IPS-18a (cell line): ENCODE measurements around the gene RHOV.

ENCODE experiments used
- H3K27ac ChIP-seq: one replicate; pipeline ENCODE4 v1.5.1; 2013; ENCODE audit warnings: low read length
- H3K27me3 ChIP-seq: one replicate; pipeline ENCODE4 v1.6.1; 2013; ENCODE audit warnings: mild to moderate bottlenecking, low read length; ENCODE audit not compliant: control insufficient read depth, insufficient read depth
- H3K36me3 ChIP-seq: one replicate; pipeline ENCODE4 v1.6.1; 2013; ENCODE audit warnings: low read depth, low read length; ENCODE audit not compliant: control insufficient read depth
- H3K4me1 ChIP-seq: one replicate; pipeline ENCODE4 v1.6.1; 2013; ENCODE audit warnings: low read depth, low read length; ENCODE audit not compliant: control insufficient read depth
- H3K4me3 ChIP-seq: one replicate; pipeline ENCODE4 v1.5.1; 2013; ENCODE audit warnings: low read length
- H3K9ac ChIP-seq: one replicate; pipeline ENCODE4 v1.6.1; 2013; ENCODE audit warnings: mild to moderate bottlenecking, low read length, moderate library complexity
- H3K9me3 ChIP-seq: one replicate; pipeline ENCODE4 v1.6.1; 2013; ENCODE audit warnings: low read depth, low read length; ENCODE audit not compliant: control insufficient read depth

Gene RHOV

DNA sequence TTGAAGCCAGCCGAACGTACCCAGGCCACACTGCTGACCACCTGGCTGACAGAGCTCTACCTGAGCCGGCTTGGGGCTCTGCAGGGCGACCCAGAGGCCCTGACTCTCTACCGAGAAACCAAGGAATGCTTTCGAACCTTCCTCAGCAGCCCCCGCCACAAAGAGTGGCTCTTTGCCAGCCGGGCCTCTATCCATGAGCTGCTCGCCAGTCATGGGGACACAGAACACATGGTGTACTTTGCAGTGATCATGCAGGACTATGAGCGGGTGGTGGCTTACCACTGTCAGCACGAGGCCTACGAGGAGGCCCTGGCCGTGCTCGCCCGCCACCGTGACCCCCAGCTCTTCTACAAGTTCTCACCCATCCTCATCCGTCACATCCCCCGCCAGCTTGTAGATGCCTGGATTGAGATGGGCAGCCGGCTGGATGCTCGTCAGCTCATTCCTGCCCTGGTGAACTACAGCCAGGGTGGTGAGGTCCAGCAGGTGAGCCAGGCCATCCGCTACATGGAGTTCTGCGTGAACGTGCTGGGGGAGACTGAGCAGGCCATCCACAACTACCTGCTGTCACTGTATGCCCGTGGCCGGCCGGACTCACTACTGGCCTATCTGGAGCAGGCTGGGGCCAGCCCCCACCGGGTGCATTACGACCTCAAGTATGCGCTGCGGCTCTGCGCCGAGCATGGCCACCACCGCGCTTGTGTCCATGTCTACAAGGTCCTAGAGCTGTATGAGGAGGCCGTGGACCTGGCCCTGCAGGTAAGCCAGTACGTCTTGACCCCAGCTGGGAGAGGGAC is 26.4 kb upstream of the RHOV start:
- H3K4me3 ChIP-seq = no peak overlapping the region
- H3K9ac ChIP-seq = no peak overlapping the region
- no peaks in the 10 kb centered on the region for H3K9me3 ChIP-seq
- no peak overlapping the region for H3K27ac ChIP-seq
- no peaks in the 10 kb centered on the region for H3K27me3 ChIP-seq
- peaks cover 52% of the 10 kb centered on the region for H3K36me3 ChIP-seq
- no peaks in the 10 kb centered on the region for H3K4me1 ChIP-seq

DNA sequence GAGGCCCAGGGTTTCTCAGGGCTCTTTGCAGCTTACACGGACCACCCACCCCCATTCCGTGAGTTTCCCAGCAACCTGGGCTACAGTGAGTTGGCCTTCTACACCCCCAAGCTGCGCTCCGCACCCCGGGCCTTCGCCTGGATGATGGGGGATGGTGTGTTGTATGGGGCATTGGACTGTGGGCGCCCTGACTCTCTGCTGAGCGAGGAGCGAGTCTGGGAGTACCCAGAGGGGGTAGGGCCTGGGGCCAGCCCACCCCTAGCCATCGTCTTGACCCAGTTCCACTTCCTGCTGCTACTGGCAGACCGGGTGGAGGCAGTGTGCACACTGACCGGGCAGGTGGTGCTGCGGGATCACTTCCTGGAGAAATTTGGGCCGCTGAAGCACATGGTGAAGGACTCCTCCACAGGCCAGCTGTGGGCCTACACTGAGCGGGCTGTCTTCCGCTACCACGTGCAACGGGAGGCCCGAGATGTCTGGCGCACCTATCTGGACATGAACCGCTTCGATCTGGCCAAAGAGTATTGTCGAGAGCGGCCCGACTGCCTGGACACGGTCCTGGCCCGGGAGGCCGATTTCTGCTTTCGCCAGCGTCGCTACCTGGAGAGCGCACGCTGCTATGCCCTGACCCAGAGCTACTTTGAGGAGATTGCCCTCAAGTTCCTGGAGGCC is 25.6 kb upstream of the RHOV start:
- Histone ChIP-seq H3K4me1 (no peaks in the 10 kb centered on the region), H3K9ac (no peak overlapping the region), H3K9me3 (no peaks in the 10 kb centered on the region), H3K27ac (no peak overlapping the region), H3K4me3 (no peak overlapping the region), H3K27me3 (no peaks in the 10 kb centered on the region), H3K36me3 (peaks cover 49% of the 10 kb centered on the region)

DNA sequence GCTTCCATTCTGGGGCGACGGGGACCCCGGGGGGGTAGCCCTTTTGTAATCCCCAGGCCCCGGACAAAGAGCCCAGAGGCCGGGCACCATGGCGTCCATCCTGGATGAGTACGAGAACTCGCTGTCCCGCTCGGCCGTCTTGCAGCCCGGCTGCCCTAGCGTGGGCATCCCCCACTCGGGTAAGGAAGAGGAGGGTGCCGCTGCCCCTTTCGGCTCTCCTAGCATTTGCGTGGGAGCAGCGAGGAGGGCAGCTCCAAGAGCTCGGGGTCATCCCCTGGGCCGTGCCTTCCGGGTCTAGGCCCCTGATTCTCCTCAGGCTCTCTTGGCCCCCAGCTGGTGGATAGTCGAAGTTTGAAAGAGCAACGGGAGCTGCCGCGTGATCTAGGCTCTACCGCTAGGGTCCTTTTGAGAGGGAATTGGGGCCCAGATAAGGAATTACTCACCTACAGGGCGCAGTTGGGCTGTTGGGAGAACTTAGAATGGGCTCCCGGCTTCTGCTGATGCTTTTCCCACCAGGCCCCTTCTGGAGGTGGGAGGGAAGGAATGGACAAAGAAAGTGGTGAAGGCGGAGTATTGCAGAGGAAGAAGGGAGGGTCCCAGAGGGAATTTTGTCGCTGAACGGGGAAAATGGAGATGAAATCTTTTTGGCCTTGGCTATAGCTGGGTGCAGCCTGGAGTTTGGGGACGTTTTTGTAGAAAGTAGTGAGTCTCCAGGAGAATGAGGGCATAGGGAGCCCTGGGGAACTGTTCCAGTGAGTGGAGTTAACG is 20.8 kb upstream of the RHOV start:
- Histone ChIP-seq H3K27me3 (peaks cover 18% of the 10 kb centered on the region), H3K27ac (peak overlapping the region; percentile 51), H3K36me3 (peaks cover 20% of the 10 kb centered on the region), H3K9me3 (no peaks in the 10 kb centered on the region), H3K4me3 (peak overlapping the region; percentile 91), H3K4me1 (no peaks in the 10 kb centered on the region), H3K9ac (peak overlapping the region; percentile 93)

DNA sequence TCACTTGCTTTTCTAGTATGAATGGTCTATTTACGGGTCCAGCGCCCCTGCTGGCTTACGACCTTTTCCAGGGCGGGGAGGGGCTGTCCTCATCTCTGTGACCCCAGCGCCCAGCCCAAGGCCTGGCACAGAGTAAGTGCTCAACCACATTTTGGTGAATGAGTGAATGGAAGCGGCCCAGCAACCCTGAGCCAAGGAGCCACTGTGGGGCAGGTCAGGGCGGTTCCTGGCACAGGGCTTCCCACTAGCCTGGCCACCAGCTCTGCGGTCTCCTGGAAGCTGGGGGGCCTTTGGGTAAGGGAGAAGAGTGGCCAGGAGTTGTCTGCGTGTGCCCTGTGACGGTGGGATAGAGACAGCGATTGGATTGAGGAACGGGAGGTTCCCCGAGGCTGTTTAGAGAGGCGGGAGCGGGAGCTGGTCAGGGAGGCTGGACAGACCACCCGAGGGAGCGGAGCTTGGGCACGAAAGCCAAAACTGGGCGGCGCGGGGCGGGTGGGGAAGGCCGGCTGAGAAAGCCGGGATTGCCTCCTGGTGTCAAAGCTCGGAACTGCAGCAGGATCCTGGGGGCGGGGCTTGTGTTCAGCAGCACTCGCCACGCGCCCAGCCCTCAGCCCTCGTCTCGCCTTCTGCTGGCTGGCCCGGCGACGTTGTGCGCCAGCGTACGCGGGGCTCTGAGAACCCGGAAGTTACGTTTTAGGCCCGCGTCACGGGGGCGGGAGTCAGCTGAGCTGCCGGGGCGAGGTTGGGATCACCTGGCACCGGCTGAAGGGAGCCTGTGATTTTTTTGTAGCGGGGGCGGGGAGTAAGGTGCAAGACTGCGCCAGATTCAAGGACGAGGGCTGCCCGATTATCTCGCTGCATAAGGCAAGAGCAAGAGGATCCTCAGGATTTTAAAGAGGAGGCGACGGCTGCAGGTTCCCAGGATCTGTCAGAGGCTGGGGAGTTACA is 20.0 kb upstream of the RHOV start, which contains the start of gene VPS18:
Gene VPS18, plus strand, starts transcription at position 718 of the 948 bp plus-strand sequence. CDS start 319 bp downstream, outside the sequence.
- H3K9ac ChIP-seq = peak within 1 kb of the TSS; percentile 93
- peaks cover 13% of the 10 kb centered on the region for H3K36me3 ChIP-seq
- peak within 1 kb of the TSS; percentile 91 for H3K4me3 ChIP-seq
- peaks cover 18% of the 10 kb centered on the region for H3K27me3 ChIP-seq
- no peaks in the 10 kb centered on the region for H3K4me1 ChIP-seq
- H3K27ac ChIP-seq = peak within 1 kb of the TSS; percentile 51
- H3K9me3 ChIP-seq = no peaks in the 10 kb centered on the region

DNA sequence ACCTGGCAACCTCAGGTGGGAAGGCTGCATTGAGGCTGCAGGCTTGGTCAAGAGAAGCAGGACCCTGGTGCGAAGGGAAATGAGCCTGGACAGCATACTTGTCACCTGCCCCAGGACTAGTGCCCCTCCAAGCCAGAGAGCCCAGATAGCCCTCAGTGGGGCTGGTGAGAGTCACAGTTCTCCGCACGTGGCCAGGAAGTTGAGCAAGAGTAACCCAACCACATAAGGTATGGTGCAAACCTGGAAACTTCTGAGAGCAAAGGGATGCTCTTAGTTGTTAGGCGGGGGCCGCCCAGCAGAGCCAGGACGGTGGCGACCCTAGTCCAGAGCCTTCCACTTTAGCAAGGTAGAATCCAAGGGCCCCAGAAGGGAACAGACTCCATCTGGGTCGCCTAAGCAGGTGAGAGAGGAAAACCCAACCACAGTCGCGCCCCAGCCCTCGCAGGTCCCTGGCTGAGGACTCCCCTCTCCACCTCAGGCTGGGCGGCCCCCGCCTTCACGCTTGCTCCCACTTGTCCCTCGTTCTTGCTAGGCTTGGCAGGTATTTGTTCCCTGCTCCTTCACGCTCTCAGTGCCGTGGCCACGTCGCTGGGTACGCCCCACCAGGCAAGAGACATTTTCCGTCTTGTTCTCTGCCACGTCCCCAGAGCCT is 19.1 kb upstream of the RHOV start:
- H3K4me1 ChIP-seq = no peaks in the 10 kb centered on the region
- H3K4me3 ChIP-seq = peak overlapping the region; percentile 91
- no peak overlapping the region for H3K9ac ChIP-seq

DNA sequence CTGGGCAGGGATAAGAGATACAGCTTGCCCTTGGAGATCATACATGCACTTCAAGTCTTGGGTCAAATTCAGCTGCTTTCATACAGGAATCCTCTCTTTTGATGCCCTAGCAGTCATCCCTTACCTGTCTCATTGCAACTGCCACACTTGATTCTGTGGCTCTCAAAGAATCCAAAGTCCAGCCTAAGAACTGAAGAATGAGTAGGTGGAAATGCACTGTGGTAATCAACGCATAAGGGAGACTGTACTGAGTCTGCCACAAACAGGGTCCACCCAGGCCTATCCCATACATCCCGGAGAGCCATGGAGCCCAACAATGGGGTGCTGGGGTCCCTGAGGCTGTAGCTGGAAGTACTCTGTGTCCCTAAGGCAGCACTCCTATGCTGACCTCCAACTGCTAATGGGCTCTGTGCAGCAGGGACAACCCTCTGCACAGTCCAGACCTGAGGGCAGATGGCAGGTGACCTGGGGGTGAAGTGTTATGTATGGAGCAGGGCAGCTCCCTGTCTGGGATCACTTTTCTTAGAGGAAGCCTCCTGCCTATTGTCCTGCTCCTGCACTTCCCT is 18.5 kb upstream of the RHOV start:
- H3K27me3 ChIP-seq = peaks cover 18% of the 10 kb centered on the region
- H3K4me3 ChIP-seq = no peak overlapping the region
- no peaks in the 10 kb centered on the region for H3K9me3 ChIP-seq
- no peak overlapping the region for H3K27ac ChIP-seq
- H3K9ac ChIP-seq = no peak overlapping the region
- peaks cover 5% of the 10 kb centered on the region for H3K36me3 ChIP-seq
- H3K4me1 ChIP-seq = no peaks in the 10 kb centered on the region

More for the DNA sequence above, 19.1 kb upstream of the RHOV start:
- Histone ChIP-seq H3K9me3 (no peaks in the 10 kb centered on the region), H3K36me3 (peaks cover 5% of the 10 kb centered on the region), H3K27ac (no peak overlapping the region), H3K27me3 (peaks cover 18% of the 10 kb centered on the region)

DNA sequence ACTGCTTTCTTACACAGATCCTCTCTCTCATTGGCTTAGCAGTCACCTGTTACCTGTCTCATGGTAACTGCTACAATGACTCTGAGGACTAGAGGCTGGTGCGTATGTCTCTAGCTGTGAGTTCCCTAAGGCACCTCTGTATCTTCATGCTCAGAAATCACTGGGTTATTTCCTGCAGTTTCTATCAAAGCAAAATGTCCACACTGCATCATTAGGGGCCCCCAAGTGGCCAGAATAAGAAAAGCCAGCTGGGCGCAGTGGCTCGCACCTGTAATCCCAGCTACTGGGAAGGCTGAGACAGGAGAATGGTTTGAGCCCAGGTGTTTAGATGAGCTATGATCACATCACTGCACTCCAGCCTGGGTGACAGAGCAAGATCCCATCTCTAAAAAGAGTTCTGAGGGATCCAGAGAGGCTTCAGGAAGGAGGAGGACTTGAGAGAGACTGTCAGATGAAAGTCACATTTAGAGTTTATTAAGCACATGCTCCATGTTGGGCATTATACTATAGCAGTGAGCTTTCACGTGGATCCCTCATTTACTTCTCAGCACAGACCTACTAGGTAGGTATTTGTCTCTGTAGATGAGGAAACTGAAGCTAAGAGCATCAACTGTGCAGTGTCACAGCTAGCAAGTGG is 17.9 kb upstream of the RHOV start:
- H3K27ac ChIP-seq = no peak overlapping the region
- H3K4me3 ChIP-seq = no peak overlapping the region
- H3K4me1 ChIP-seq = no peaks in the 10 kb centered on the region
- H3K27me3 ChIP-seq = peaks cover 18% of the 10 kb centered on the region
- H3K9me3 ChIP-seq = no peaks in the 10 kb centered on the region
- peaks cover 5% of the 10 kb centered on the region for H3K36me3 ChIP-seq
- H3K9ac ChIP-seq = no peak overlapping the region

DNA sequence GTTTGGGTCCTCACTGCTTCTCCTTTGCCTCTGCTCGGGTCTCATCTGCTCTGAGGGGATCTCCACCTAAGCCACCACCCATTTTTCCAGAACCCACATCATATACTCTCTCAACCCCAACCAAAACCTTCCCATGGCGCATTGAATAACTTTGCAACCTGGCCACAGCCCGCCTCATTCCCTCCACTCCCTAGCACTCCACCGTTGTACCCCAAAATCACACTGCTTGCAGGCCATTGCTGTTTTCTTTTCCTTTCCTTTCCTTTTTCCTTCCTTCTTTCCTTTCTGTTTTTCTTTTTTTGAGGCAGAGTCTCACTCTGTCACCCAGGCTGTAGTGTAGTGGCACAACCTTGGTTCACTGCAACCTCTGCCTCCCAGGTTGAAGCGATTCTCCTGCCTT is 17.1 kb upstream of the RHOV start:
- no peak overlapping the region for H3K4me3 ChIP-seq
- peaks cover 18% of the 10 kb centered on the region for H3K27me3 ChIP-seq
- H3K9ac ChIP-seq = no peak overlapping the region
- no peaks in the 10 kb centered on the region for H3K4me1 ChIP-seq
- H3K27ac ChIP-seq = no peak overlapping the region
- peaks cover 4% of the 10 kb centered on the region for H3K36me3 ChIP-seq
- H3K9me3 ChIP-seq = no peaks in the 10 kb centered on the region

DNA sequence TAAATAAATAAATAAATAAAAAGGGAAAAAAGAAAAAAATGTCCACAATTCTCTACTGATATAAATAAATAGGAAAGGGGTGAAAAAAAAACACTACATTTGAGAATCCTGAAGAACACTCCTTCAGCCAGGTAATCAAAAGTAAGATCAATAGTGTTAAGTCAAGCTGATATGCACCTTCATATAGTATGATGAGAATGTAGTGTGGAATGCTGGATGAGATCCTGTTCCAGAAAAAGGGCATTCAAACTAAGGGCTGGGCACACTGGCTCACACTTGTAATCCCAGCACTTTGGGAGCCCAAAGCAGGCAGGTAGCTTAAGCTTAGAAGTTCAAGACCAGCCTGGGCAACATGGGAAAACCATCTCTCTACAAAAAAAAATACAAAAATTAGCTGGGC is 15.1 kb upstream of the RHOV start:
- H3K9me3 ChIP-seq = no peaks in the 10 kb centered on the region
- no peak overlapping the region for H3K4me3 ChIP-seq
- H3K9ac ChIP-seq = no peak overlapping the region
- H3K27ac ChIP-seq = no peak overlapping the region
- peaks cover 18% of the 10 kb centered on the region for H3K27me3 ChIP-seq
- no peaks in the 10 kb centered on the region for H3K36me3 ChIP-seq
- H3K4me1 ChIP-seq = no peaks in the 10 kb centered on the region

DNA sequence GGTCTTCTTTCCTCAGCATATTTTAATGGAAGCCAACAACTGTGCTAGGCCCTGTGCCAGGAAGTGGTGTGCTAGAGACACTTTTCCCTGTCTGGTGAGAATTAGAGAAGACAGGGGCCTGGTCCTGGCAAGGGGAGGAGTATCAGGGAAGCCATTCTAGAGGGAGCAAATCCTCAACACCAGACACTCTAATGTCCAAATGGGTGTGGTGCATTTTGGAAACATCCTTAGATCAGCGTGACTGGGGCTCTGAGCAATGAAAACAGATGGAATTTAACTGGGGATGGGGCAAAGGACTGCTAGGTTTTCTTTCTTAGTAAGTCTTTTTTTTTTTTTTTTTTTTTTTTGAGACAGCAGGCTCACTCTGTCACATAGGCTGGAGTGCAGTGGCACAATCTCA is 12.6 kb upstream of the RHOV start:
- no peaks in the 10 kb centered on the region for H3K36me3 ChIP-seq
- H3K27me3 ChIP-seq = no peaks in the 10 kb centered on the region
- H3K4me3 ChIP-seq = no peak overlapping the region
- no peak overlapping the region for H3K9ac ChIP-seq
- H3K9me3 ChIP-seq = no peaks in the 10 kb centered on the region
- H3K27ac ChIP-seq = no peak overlapping the region
- H3K4me1 ChIP-seq = no peaks in the 10 kb centered on the region
